HepG2 (cell line): Measurements from ENCODE around the gene TXN. TPM values are rescaled to one million over a fixed set of nuclear protein-coding genes. Genes with fewer than 3 reads are reported as not detected.

Source experiments
- BRCA1 ChIP-seq: sonication (generic); formaldehyde crosslinking; IDR thresholded peaks from 2 replicates; pipeline ENCODE4 v1.4.0; 2020; ENCODE audit warnings: missing genetic modification reagents
- E2F5 ChIP-seq: sonication (generic); formaldehyde crosslinking; conservative IDR thresholded peaks from 2 replicates; pipeline ENCODE4 v1.4.0; 2020; ENCODE audit warnings: missing genetic modification reagents
- HINFP ChIP-seq: sonication (generic); formaldehyde crosslinking; IDR thresholded peaks from 2 replicates; pipeline ENCODE4 v1.4.0; 2020; ENCODE audit warnings: low read depth, mild to moderate bottlenecking, missing genetic modification reagents
- KDM2A ChIP-seq: sonication (generic); formaldehyde crosslinking; IDR thresholded peaks from 2 replicates; pipeline ENCODE4 v1.4.0; 2020; ENCODE audit warnings: low read depth, missing genetic modification reagents, borderline replicate concordance
- ZBTB33 ChIP-seq: sonication (generic); formaldehyde crosslinking; IDR thresholded peaks from 2 replicates; pipeline ENCODE4 v1.4.0; 2020; ENCODE audit warnings: missing genetic modification reagents
- ZBTB34 ChIP-seq: sonication (generic); formaldehyde crosslinking; IDR thresholded peaks from 2 replicates; pipeline ENCODE4 v1.8.0; 2022; ENCODE audit warnings: mild to moderate bottlenecking, missing genetic modification reagents
- ZFY ChIP-seq: sonication (generic); formaldehyde crosslinking; IDR thresholded peaks from 2 replicates; pipeline ENCODE4 v1.4.0; 2020; ENCODE audit warnings: missing genetic modification reagents
- ZKSCAN1 ChIP-seq: fragments of 150-350 bp; IDR thresholded peaks from 2 replicates; pipeline ENCODE4 v1.6.1; 2014; ENCODE audit warnings: low read length
- ZNF264 ChIP-seq: sonication (generic); formaldehyde crosslinking; IDR thresholded peaks from 2 replicates; pipeline ENCODE4 v1.4.0; 2020; ENCODE audit warnings: missing genetic modification reagents
- ZNF451 ChIP-seq: sonication (generic); formaldehyde crosslinking; IDR thresholded peaks from 2 replicates; pipeline ENCODE4 v1.5.0; 2020; ENCODE audit warnings: mild to moderate bottlenecking, missing genetic modification reagents
- ZNF788 ChIP-seq: sonication (generic); formaldehyde crosslinking; IDR thresholded peaks from 2 replicates; pipeline ENCODE4 v1.5.0; 2020; ENCODE audit warnings: mild to moderate bottlenecking, missing genetic modification reagents, borderline replicate concordance
- ZNF850 ChIP-seq: sonication (generic); formaldehyde crosslinking; conservative IDR thresholded peaks from 2 replicates; pipeline ENCODE4 v1.9.0; 2021; ENCODE audit warnings: mild to moderate bottlenecking, missing genetic modification reagents
- polyA plus RNA-seq, 8 experiments: library from polyadenylated mRNA; depleted of rRNA in 3 of 8; stranded (reverse) in 7 of 8; unstranded in 1 of 8; fragments of >200 nt; fragmentation: Illumina TruSeq in 4 of 8; extraction: Trizol in 4 of 8; gene quantifications; 2 replicates each; pipeline versions ENCODE4 v1.2.1 to v1.2.3, GENCODE V29; 2011 to 2016; ENCODE audit warnings: low read depth in 4 of 8, missing spikeins in 1 of 8, mixed read lengths in 1 of 8; ENCODE audit not compliant: insufficient read depth in 1 of 8
- total RNA-seq, 5 experiments: library from RNA; depleted of rRNA; stranded (reverse); fragments of >200 nt; fragmentation: Illumina TruSeq; extraction: Trizol; gene quantifications; 2 replicates each; pipeline ENCODE4 v1.2.3, GENCODE V29; 2016; ENCODE audit warnings: low read depth in 1 of 5
- TF ChIP-seq, protein P1 (sequence below): sonication (generic); formaldehyde crosslinking; IDR thresholded peaks from 2 replicates; pipeline ENCODE4 v1.4.0; 2020; ENCODE audit warnings: missing genetic modification reagents, mild to moderate bottlenecking, borderline replicate concordance
- TF ChIP-seq, protein P2 (sequence below): sonication (generic); formaldehyde crosslinking; IDR thresholded peaks from 2 replicates; pipeline ENCODE4 v1.5.1; 2020; ENCODE audit warnings: mild to moderate bottlenecking, missing genetic modification reagents, moderate library complexity

The TXN gene
- total and polyA plus RNA-seq, 2 of the 13 experiments (the other 11 are each of a cell fraction or from before 2014, with no cell fraction given), result 364 to 470 TPM

- TF ChIP-seq ZNF451 (CRISPR knock-in tag) (no peak), ZNF850 (no peak), KDM2A (CRISPR knock-in tag) (no peak), ZBTB33 (CRISPR knock-in tag) (no peak), ZFY (CRISPR knock-in tag) (no peak; the same call in 1 of the 2 replicates), ZNF788 (CRISPR knock-in tag) (no peak), E2F5 (no peak), ZBTB34 (no peak; the same call in 1 of the 2 replicates), BRCA1 (no peak), ZNF264 (peak; percentile 50; the same call in 1 of the 2 replicates), HINFP (CRISPR knock-in tag) (no peak), ZKSCAN1 (no peak)
- TF ChIP-seq, protein P1, sequence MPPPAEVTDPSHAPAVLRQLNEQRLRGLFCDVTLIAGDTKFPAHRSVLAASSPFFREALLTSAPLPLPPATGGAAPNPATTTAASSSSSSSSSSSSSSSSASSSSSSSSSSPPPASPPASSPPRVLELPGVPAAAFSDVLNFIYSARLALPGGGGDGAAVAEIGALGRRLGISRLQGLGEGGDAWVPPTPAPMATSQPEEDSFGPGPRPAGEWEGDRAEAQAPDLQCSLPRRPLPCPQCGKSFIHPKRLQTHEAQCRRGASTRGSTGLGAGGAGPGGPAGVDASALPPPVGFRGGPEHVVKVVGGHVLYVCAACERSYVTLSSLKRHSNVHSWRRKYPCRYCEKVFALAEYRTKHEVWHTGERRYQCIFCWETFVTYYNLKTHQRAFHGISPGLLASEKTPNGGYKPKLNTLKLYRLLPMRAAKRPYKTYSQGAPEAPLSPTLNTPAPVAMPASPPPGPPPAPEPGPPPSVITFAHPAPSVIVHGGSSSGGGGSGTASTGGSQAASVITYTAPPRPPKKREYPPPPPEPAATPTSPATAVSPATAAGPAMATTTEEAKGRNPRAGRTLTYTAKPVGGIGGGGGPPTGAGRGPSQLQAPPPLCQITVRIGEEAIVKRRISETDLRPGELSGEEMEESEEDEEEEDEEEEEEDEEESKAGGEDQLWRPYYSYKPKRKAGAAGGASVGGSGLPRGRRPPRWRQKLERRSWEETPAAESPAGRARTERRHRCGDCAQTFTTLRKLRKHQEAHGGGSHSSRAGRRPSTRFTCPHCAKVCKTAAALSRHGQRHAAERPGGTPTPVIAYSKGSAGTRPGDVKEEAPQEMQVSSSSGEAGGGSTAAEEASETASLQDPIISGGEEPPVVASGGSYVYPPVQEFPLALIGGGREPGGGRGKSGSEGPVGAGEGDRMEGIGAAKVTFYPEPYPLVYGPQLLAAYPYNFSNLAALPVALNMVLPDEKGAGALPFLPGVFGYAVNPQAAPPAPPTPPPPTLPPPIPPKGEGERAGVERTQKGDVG (CRISPR knock-in tag), result no peak
- TF ChIP-seq, protein P2, sequence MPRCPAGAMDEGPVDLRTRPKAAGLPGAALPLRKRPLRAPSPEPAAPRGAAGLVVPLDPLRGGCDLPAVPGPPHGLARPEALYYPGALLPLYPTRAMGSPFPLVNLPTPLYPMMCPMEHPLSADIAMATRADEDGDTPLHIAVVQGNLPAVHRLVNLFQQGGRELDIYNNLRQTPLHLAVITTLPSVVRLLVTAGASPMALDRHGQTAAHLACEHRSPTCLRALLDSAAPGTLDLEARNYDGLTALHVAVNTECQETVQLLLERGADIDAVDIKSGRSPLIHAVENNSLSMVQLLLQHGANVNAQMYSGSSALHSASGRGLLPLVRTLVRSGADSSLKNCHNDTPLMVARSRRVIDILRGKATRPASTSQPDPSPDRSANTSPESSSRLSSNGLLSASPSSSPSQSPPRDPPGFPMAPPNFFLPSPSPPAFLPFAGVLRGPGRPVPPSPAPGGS (CRISPR knock-in tag), result no peak
Observed at GRCh38 chr9:110197330-110198187, 58.7 kb downstream of the TXN start (continued).
